Measurements from ENCODE around the gene CDKN2AIPNL.
"Not testable (repeated sequence)": the region's sequence is repeated elsewhere in the genome, so short reads cannot be mapped to it uniquely, and the experiment has no call there.

CDKN2AIPNL gene

DNA sequence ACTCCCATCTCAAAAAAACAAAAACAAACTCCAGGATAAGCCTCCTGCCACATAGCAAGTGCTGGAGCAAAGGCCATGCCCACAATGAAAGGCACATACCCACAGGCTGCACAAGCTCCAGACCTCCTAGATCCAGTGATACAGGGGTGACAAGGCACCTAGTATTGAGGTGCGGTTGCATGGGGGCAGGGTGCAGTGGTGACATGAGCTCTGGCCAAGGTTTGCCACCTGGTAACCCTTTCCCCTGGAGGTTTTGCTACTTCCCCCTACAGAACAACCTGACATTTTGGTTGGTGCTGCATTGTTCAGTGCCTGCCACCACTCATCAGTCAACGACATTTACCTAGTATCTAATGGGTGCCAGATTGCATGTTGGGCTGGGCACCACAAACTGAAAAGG is 14.5 kb downstream of the CDKN2AIPNL start:
- DNase-seq: no peak

DNA sequence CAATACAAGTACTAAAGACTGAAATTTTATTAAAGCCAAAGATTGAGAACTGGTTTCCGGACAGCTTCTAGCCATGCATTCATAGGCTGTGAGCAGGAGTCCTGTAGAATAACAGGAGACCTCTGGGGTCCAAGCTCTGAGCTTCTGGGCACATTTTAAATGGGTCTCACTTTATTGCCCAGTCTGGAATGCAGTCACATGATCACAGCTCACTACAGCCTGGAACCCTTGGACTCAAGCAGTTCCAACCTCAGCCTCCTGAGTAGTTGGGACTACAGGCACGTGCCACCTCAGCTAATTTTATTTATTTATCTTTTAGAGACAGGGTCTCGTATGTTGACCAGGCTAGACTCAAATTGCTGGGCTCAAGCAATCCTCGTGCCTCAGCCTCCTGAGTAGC is 15.4 kb downstream of the CDKN2AIPNL start:
- no peak for DNase-seq

DNA sequence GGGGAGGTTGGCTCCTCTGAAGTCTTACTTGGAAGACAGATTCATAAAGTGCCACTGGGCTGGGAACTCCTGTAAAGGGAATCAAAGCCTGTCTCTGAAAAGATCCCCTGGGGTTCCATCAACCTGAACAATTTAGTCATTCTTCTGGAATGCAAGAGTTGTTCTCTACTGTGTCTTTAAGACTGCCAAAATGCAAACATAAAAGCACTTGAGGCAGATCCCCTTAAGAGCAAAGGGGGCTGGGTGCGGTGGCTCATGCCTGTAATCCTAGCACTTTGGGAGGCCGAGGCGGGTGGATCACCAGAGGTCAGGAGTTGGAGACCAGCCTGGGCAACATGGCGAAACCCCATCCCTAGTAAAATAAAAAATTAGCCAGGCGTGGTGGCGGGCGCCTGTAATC is 16.7 kb downstream of the CDKN2AIPNL start:
- DNase-seq: no peak

DNA sequence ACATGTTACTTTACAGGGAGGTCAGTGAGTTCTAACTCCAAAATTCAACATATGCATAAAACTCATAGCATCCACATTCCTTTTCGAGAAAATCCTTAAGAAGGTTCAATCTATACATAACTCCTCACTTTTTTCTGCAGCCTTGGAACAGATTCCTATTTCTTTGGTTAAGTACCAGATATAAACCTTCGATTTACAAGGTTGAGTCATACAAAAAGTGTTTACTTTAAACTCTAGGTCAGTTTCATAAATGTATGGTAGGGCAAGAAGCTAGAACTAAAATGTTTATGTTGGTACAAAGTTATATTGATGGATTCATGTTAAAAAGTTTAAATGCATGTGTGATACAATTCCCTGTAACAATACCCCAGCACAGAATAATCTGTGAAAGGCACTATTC is 19.4 kb downstream of the CDKN2AIPNL start:
- no peak for DNase-seq

DNA sequence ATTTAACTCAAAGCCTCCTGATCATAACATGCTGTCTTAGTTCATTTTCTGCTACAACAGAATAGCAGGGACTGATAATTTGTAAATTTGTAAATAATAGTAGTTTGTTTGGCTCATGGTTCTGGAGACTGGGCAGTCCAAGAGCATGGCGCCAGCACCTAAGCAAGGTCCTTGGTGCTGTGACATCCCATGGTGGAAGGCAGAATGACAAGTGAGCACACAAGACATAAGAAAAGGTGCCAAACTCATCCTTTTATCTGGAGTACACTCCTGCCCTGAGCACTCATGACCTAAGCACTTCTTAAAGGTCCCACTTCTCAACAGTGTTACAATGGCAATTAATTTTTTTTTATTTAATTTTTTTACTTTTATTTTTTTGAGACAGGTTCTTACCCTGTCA is 24.2 kb downstream of the CDKN2AIPNL start:
- no peak for DNase-seq

DNA sequence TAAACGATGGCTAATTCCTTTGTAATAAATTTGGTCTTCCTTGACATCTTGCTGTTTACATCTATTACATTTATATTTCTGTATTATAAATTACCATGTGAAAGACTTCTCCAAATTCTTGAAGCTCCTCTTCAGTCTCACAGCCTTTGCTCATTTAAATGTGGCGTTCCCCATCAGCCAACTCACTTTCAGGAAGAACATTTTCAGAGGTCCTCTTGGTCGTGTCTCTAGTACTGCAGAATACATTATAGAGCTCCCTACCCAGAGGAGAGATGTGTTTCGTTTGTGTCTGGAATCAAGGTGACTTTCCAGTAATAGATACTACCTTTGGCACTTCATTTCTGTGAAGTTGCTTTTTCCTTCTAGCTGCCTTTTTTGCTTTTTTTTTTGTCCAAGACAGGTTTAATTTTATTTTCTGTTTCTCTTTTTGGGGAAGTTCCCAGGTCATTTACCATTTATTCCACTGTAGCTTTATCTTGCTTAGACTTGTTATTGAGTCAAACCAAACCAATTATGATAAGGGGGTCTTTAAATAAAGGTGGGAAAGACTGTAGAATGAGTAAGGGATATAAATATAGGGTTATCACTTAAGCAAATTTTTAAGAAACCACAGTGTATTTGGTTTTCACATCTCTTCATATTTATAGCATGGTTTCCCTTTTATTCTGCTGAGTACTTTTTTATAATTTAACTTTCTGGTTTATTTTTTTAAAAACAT is 27.5 kb downstream of the CDKN2AIPNL start:
- no peak for DNase-seq

DNA sequence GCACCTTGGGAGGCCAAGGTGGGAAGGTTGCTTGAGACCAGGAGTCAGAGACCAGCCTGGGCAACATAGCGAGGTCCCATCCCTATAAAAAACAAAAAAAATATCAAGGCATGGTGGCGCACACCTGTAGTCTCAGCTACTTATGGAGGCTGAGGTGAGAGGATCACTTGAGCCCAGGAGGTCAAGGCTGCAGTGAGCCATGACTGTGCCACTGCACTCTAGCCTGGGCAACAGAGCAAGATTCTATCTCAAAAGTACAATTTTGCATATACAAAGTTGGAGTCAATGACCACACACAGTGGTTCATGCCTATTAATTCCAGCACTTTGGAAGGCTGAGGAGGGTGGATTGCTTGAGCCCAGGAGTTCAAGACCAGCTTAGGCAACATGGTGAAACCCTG is 29.5 kb downstream of the CDKN2AIPNL start:
- not testable (repeated sequence) for DNase-seq

DNA sequence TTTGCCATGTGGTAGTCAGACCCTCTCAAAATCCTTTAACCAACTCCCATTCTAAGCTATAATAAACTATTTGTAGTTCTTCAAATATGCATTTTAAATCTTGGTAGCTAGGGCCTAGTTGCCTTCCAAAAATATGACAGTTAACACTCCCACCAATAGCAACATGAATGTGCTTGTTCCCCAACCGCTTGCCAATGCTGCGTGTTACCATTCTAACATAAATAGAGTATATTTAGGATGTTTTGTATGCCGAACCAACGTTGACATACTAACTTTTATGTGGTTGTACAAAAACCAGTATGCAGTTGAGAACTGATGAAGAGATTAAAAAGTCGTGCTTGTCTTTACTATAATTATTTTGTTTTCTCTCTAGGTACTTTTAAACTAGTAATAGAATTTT is 31.3 kb downstream of the CDKN2AIPNL start:
- no peak for DNase-seq

DNA sequence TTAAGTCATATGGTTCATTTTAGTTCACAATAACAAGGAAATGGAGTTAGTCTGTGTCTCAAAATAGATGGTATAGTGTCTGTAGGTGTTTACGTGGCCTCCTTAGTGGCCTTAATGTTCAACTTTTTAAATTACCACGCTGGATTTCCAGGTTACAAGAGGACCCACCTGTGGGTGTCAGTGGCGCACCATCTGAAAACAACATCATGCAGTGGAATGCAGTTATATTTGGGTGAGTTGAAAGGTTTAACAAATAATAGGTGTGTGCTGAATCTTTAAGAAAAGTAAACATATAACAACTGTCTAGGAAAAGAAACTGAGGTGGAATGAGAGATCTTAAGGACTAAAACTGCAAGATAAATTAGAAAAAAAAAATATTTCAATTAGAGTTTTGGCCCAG is 37.4 kb downstream of the CDKN2AIPNL start:
- no peak for DNase-seq

DNA sequence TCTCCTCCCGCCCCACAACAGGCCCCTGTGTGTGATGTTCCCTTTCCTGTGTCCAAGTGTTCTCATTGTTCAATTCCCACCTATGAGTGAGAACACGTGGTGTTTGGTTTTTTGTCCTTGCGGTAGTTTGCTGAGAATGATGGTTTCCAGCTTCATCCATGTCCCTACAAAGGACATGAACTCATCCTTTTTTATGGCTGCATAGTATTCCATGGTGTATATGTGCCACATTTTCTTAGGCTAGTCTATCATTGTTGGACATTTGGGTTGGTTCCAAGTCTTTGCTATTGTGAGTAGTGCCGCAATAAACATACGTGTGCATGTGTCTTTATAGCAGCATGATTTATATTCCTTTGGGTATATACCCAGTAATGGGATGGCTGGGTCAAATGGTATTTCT is 38.0 kb downstream of the CDKN2AIPNL start:
- DNase-seq: not testable (repeated sequence)

DNA sequence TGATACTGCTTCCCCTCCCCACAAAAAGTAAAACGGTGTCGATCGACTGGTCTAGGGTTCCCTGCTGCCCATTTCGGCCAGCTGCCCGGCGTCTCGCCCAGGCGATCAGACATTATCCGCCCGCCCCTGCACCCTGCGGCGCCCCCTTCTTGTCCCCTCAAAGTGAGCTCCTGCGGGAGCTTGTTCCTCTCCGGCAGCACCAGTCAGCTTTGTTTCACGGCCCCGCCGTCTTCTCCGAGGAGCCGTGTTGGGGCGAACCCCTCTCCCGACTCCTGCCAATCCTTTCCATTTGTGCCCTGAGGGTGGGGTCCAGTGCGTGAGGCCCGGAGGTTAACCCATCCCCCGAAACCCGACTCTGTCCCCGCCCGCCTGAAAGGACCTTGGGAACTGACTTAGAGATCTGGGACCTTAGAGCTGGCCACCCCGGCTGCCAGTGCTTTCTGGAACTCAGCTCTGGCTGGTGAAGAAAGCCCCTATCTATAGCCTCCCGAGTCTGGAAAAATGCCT is 39.8 kb downstream of the CDKN2AIPNL start:
- DNase-seq: peak; percentile 53

DNA sequence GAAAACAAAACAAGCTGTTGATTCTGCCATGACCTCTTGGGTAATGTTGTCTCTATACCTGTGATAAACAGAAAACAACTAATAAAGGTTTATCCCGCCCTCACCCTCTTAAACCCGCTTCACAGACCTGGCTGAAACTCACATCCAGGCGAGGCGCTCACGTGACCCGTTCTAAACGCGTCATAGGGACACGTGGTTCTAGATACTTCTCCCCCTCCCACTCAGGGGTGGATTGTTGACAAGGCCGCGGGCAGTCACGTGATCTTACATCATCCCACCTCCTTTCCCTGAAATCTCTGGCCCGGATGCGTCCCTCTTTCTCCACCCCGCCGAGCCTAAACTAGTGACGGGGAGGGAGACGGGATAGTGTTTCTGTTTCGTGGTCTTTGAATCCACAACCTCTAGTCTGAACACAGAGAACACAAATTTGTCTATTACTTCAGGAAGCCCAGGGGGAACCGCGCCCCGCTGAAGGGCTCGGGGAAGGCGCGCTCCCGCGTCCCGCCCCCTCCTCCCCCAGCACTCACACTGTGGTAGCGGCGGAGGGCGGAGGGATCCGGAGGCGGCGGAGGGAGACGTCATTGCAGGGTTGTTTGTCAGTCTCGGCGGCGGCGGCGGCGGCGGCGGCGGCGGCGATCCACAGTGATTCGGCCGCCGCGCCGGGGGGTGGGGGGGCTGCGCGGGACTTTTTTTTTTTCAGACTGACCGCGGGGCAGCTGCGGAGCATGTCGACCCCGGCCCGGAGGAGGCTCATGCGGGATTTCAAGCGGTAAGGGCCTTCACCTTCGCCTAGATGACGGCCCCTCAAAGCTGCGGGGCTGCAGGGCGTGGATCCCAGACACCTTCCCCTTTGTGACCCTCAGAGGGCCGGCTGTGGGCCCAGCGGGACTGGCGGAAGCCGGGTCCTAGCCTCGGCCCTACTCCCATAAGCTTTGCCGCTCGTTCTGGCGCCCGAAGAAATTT is 40.5 kb downstream of the CDKN2AIPNL start, which contains the start of gene UBE2B:
TSS of gene UBE2B (plus strand) at position 699 of the 963 bp plus-strand sequence. CDS start at position 726, 27 bp downstream.
- DNase-seq: peak; percentile 98

DNA sequence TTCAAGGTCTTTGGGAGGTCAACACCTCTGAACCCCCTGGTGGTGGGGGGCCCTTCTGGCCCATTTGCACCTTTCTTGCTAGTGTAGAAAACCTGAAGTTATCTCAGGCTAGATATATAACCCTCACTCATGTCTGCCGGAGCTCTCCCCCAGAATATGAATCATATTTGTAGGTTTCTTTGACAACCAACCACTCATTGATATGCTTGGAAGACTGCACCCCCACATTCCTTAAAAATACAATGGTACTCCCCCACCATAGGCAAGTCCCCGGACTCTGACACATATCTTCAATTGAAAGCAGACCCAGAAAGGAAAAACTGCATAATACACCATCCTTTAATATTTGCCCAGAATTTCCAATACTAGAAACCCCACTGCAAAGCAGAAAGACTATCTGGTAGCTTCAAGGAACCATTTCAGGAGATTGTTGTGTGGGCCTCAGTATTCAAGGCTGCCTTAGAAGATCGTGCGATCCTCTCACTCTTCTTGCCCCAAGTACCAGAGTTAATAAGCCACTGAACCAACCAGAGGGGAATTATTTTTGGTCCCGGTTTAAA is 41.3 kb downstream of the CDKN2AIPNL start:
- no peak for DNase-seq

DNA sequence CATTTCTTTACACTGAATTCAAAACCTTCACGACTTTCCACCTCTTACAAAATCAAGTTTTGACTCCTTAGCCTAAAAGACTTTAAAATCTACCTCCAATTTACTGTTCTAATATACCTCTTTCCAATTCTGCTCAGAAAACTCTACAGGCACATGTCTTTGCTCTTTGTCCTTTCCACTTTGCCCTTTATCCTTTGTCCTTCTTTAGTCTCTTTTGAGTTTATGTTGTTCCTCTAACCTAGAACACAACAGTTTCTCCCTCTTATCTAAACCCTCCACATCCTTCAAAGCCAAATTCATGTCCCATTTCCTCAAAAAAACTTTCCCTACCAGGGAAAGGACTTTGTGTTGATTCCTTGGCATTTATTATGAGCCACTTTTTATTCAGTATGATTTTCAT is 46.1 kb downstream of the CDKN2AIPNL start:
- no peak for DNase-seq

DNA sequence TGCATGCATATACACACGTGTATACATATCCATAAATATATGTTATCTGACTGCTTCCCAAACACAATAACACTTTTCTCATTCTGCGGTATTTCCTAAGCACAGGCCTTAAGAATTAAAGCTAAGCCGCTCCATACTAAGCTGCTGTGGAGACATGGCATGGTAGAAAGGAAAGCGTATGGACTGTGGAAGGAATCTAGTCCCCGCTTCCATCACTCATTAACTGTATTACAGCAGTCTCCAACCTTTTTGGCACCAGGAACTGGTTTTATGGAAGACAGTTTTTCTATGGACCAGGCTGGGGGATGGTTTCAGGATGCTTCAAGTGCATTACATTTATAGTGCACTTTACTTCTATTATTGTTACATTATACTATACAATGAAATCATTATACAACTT is 56.0 kb downstream of the CDKN2AIPNL start:
- DNase-seq: no peak
